ENCODE measurements around the gene REM1. TPM values are rescaled to one million over a fixed set of nuclear protein-coding genes. Genes with fewer than 3 reads are reported as not detected.

The REM1 gene
- total RNA-seq, 1 donor from 2014 or later, result 1.5 TPM

DNA sequence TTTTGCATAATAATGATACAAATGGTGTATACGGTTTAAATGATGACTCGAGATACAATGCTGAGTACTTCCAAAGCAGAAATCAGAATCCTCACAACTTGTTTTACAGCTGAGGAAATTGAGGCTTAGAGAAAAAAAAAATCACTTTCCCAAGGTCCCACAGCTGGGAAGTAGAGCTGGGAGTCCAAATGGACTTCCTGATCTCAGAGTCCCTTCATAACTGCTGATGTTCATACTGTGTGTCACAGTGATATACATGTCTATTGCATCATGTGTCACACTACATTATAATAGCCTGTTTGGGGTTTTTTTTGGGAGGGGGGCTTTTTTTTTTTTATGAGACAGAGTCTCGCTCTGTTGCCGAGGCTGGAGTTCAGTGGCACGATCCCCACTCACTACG, 47.6 kb downstream of the REM1 start:
- intact Hi-C loops (cut with micrococcal nuclease), result no loop called here
- TF ChIP-seq, protein P1, sequence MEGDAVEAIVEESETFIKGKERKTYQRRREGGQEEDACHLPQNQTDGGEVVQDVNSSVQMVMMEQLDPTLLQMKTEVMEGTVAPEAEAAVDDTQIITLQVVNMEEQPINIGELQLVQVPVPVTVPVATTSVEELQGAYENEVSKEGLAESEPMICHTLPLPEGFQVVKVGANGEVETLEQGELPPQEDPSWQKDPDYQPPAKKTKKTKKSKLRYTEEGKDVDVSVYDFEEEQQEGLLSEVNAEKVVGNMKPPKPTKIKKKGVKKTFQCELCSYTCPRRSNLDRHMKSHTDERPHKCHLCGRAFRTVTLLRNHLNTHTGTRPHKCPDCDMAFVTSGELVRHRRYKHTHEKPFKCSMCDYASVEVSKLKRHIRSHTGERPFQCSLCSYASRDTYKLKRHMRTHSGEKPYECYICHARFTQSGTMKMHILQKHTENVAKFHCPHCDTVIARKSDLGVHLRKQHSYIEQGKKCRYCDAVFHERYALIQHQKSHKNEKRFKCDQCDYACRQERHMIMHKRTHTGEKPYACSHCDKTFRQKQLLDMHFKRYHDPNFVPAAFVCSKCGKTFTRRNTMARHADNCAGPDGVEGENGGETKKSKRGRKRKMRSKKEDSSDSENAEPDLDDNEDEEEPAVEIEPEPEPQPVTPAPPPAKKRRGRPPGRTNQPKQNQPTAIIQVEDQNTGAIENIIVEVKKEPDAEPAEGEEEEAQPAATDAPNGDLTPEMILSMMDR (IDR thresholded peaks at IDR 0.05; ENCODE audit: borderline replicate concordance), result no peak
- Histone ChIP-seq H3K4me3 (no peak overlapping the region), H3K27ac (replicated peaks) (peak overlapping the region; percentile 43), H3K9me3 (replicated peaks) (no peaks in the 10 kb centered on the region), H3K4me1 (peaks cover 47% of the 10 kb centered on the region), H3K27me3 (ENCODE audit: low read depth) (no peaks in the 10 kb centered on the region), H3K36me3 (peaks cover 43% of the 10 kb centered on the region)
- no peak for DNase-seq

DNA sequence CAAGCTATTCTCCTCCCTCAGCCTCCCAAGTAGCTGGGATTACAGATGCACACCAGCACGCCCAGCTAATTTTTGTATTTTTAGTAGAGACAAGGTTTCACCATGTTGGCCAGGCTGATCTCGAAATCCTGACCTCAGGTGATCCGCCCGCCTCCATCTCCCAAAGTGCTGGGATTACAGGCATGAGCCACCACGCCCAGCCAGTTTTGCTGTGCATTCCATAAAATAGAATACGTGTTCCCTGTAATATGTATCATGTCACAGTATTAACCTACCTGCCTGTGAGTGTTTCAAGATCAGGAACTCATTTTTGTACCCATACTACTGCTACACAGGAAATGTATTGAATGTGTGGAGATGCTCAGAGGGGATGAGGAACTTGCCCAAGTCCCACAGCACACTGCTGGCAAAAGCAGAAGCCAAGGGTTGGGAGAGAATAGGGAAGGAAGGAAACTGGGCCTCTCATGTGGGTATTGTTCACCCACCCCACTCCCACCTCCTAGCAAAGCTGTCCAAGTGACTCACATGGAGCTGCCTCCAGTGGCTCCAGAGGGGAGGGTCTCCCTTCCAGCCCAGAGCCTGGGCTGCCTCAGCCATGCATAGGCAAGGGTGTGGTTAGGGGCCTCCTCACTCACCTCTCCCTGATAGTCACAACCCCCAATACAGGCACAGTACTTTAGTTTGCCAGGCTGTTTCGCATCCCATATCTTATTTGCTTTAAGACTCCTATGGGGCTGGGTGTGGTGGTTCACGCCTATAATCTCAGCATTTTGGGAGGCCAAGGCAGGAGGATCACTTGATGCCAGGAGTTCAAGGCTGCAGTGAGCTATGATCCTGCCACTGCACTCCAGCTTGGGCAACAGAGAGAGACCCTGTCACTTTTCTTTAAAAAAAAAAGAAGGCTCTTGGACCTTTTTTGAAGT, 48.5 kb downstream of the REM1 start:
- peak overlapping the region; percentile 27 for H3K27ac ChIP-seq (replicated peaks)
- DNase-seq, result no peak

DNA sequence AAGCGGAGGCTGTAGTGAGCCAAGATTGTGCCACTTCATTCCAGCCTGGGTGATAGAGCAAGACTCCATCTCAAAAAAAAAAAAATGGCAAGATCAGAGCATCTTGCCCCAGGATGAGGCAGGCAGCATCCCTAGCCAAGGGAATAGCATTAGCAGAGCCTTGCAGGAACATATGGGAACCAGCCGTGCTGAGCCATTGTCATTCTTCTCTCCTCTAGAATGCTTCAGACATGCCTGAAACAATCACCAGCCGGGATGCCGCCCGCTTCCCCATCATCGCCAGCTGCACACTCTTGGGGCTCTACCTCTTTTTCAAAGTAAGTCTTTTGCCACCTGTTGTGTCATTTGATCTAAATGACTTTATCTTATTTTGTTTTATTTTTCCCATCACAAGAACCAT, 52.2 kb downstream of the REM1 start:
- Histone ChIP-seq H3K27me3 (ENCODE audit: low read depth) (no peaks in the 10 kb centered on the region), H3K36me3 (peaks cover 80% of the 10 kb centered on the region), H3K27ac (replicated peaks) (no peak overlapping the region), H3K9me3 (replicated peaks) (no peaks in the 10 kb centered on the region), H3K4me1 (peaks cover 15% of the 10 kb centered on the region), H3K4me3 (no peak overlapping the region)
- DNase-seq, result no peak
- intact Hi-C loops (cut with micrococcal nuclease), result no loop called here
- TF ChIP-seq, protein P1 (IDR thresholded peaks at IDR 0.05; ENCODE audit: borderline replicate concordance), result no peak

More for the DNA sequence above, 48.5 kb downstream of the REM1 start:
- Histone ChIP-seq H3K9me3 (replicated peaks) (no peaks in the 10 kb centered on the region), H3K4me3 (no peak overlapping the region), H3K27me3 (ENCODE audit: low read depth) (no peaks in the 10 kb centered on the region), H3K4me1 (peaks cover 41% of the 10 kb centered on the region), H3K36me3 (peaks cover 51% of the 10 kb centered on the region)
- intact Hi-C loops (cut with micrococcal nuclease), result no loop called here
- TF ChIP-seq, protein P1 (IDR thresholded peaks at IDR 0.05; ENCODE audit: borderline replicate concordance), result no peak

Other genes starting within 250 kb of the REM1 start
- not detected for gene DEFB115, start 217.6 kb upstream of the REM1 start, total RNA-seq
- gene DEFB116, start 166.7 kb upstream of the REM1 start, total RNA-seq, result not detected
- gene DEFB118, start 106.7 kb upstream of the REM1 start, total RNA-seq, result not detected
- gene DEFB119, start 84.7 kb upstream of the REM1 start, total RNA-seq, result not detected
- gene DEFB121, start 69.1 kb upstream of the REM1 start, total RNA-seq, result not detected
- gene DEFB123, start 34.7 kb upstream of the REM1 start, total RNA-seq, result not detected
- gene DEFB124, start 161 bp upstream of the REM1 start, total RNA-seq, result not detected
- gene HM13, start 39.2 kb downstream of the REM1 start, total RNA-seq, result 39.0 TPM
- 91.5 TPM for gene ID1, start 130.0 kb downstream of the REM1 start, total RNA-seq
- gene COX4I2, start 162.6 kb downstream of the REM1 start, total RNA-seq, result 7.6 TPM
- 53.2 TPM for gene BCL2L1, start 247.6 kb downstream of the REM1 start, total RNA-seq

Measured in left ventricle myocardium inferior (tissue), 1 donor.